Measurements from ENCODE around the gene CEMIP2. TPM values are rescaled to one million over a fixed set of nuclear protein-coding genes. Genes with fewer than 3 reads are reported as not detected.

CEMIP2 gene
- total and polyA plus RNA-seq, 2 of the 13 experiments (the other 11 are each of a cell fraction or from before 2014, with no cell fraction given), result 94.3 to 128 TPM

GRCh38 chr9:71768388-71769174 lies at the start of gene CEMIP2 (continued):
- no peak for TF ChIP-seq PRDM4 (CRISPR knock-in tag; IDR thresholded peaks at IDR 0.05; ENCODE audit: borderline replicate concordance)
- no peak for TF ChIP-seq NCOR1 (IDR thresholded peaks at IDR 0.05; ENCODE audit: borderline replicate concordance, low read length)
- TF ChIP-seq ZBTB34 (CRISPR knock-in tag; IDR thresholded peaks at IDR 0.05), result 0 out of 2 replicates have a peak, but pooled peaks have one; percentile 14
- peak; percentile 46; the same call in 1 of the 2 replicates for TF ChIP-seq ZNF616 (CRISPR knock-in tag; IDR thresholded peaks at IDR 0.05; ENCODE audit: low read depth)
- TF ChIP-seq ZNF574 (CRISPR knock-in tag; IDR thresholded peaks at IDR 0.05), result peak; percentile 56; the same call in 1 of the 2 replicates
- TF ChIP-seq POGZ (CRISPR knock-in tag; IDR thresholded peaks at IDR 0.05), result peak; percentile 67
- peak; percentile 59; the same call in 1 of the 2 replicates for TF ChIP-seq NRL (CRISPR knock-in tag; IDR thresholded peaks at IDR 0.05; ENCODE audit: borderline replicate concordance)
- no peak for TF ChIP-seq YEATS2 (CRISPR knock-in tag; IDR thresholded peaks at IDR 0.05; ENCODE audit: borderline replicate concordance)
- TF ChIP-seq ZBTB4 (CRISPR knock-in tag; IDR thresholded peaks at IDR 0.05; ENCODE audit: borderline replicate concordance), result no peak
- no peak for TF ChIP-seq MIER2 (CRISPR knock-in tag; IDR thresholded peaks at IDR 0.05)
- peak; percentile 76 for TF ChIP-seq GABPB1 (CRISPR knock-in tag; IDR thresholded peaks at IDR 0.05)
- no peak for TF ChIP-seq HOMEZ (CRISPR knock-in tag; IDR thresholded peaks at IDR 0.05; ENCODE audit: low read depth)
- TF ChIP-seq PHF8 (CRISPR knock-in tag; IDR thresholded peaks at IDR 0.05), result peak; percentile 87
- TF ChIP-seq MIER3 (CRISPR knock-in tag; IDR thresholded peaks at IDR 0.05; ENCODE audit: borderline replicate concordance), result 0 out of 2 replicates have a peak, but pooled peaks have one; percentile 14
- no peak for TF ChIP-seq ARNT (IDR thresholded peaks at IDR 0.05)
- TF ChIP-seq ZNF83 (CRISPR knock-in tag; IDR thresholded peaks at IDR 0.05; ENCODE audit: borderline replicate concordance), result peak; percentile 5; the same call in 1 of the 2 replicates
- peak; percentile 27; the same call in 1 of the 2 replicates for TF ChIP-seq ARNTL (CRISPR knock-in tag; IDR thresholded peaks at IDR 0.05)
